GM23338 (cell line): ENCODE data around the gene NCKAP5. TPM values are rescaled to one million over a fixed set of nuclear protein-coding genes. Genes with fewer than 3 reads are reported as not detected.

Source experiments
- ATAC-seq: fragments of 200-7000 bp; cut with Tn5 transposase; 3 replicates; pipeline ENCODE4 v1.9.1; 2020
- DNase-seq: peaks from one replicate; pipeline ENCODE4 v3.0.0-alpha.2; 2015; ENCODE audit warnings: low spot score
- H2AFZ ChIP-seq: fragments of 200-600 bp; sonication (generic); 2 replicates; pipeline ENCODE4 v1.8.0; 2016; ENCODE audit warnings: antibody characterized with exemption, mild to moderate bottlenecking, moderate library complexity
- H3F3A ChIP-seq: fragments of 200-600 bp; sonication (generic); replicated peaks from 2 replicates; pipeline ENCODE4 v1.8.0; 2017; ENCODE audit warnings: antibody characterized with exemption, mixed run types, low read depth
- H3K27ac ChIP-seq: fragments of 200-600 bp; sonication (generic); 2 replicates; pipeline ENCODE4 v1.6.1; 2016; ENCODE audit warnings: low read depth
- H3K27me3 ChIP-seq: fragments of 200-600 bp; sonication (generic); 2 replicates; pipeline ENCODE4 v1.8.0; 2016; ENCODE audit warnings: mild to moderate bottlenecking, mixed run types, moderate library complexity; ENCODE audit not compliant: insufficient read depth
- H3K36me3 ChIP-seq: fragments of 200-600 bp; sonication (generic); 2 replicates; pipeline ENCODE4 v1.8.0; 2016; ENCODE audit warnings: mild to moderate bottlenecking; ENCODE audit not compliant: insufficient read depth
- H3K4me1 ChIP-seq: fragments of 200-600 bp; sonication (generic); 2 replicates; pipeline ENCODE4 v1.8.0; 2016; ENCODE audit warnings: mild to moderate bottlenecking, moderate library complexity; ENCODE audit not compliant: insufficient read depth
- H3K4me2 ChIP-seq: fragments of 200-600 bp; sonication (generic); 2 replicates; pipeline ENCODE4 v1.7.1; 2017; ENCODE audit warnings: mixed run types
- H3K4me3 ChIP-seq: fragments of 200-600 bp; sonication (generic); 2 replicates; pipeline ENCODE4 v1.6.1; 2016; ENCODE audit warnings: mixed run types
- H3K79me2 ChIP-seq: fragments of 200-600 bp; sonication (generic); replicated peaks from 2 replicates; pipeline ENCODE4 v1.8.0; 2017; ENCODE audit warnings: mild to moderate bottlenecking; ENCODE audit not compliant: insufficient read depth
- H3K9me2 ChIP-seq: fragments of 200-600 bp; sonication (generic); 2 replicates; pipeline ENCODE4 v1.8.0; 2017; ENCODE audit not compliant: insufficient read depth
- H4K20me1 ChIP-seq: fragments of 200-600 bp; sonication (generic); replicated peaks from 2 replicates; pipeline ENCODE4 v1.8.0; 2017; ENCODE audit warnings: mild to moderate bottlenecking; ENCODE audit not compliant: insufficient read depth
- H3K27ac Mint-ChIP-seq: 2 replicates; pipeline ENCODE4 v1.8.0; 2020; ENCODE audit warnings: inconsistent platforms, mild to moderate bottlenecking, moderate library complexity, mixed read lengths
- H3K27me3 Mint-ChIP-seq: 3 replicates; pipeline ENCODE4 v1.8.0; 2022; ENCODE audit warnings: low read depth, mild to moderate bottlenecking, moderate library complexity, mixed read lengths, inconsistent platforms; ENCODE audit not compliant: insufficient read depth, poor library complexity
- H3K36me3 Mint-ChIP-seq: 3 replicates; pipeline ENCODE4 v1.8.0; 2021; ENCODE audit warnings: low read depth, mild to moderate bottlenecking, inconsistent platforms, moderate library complexity, mixed read lengths
- H3K4me1 Mint-ChIP-seq: 3 replicates; pipeline ENCODE4 v1.8.0; 2020; ENCODE audit warnings: mild to moderate bottlenecking, inconsistent platforms, mixed read lengths
- H3K4me3 Mint-ChIP-seq: 3 replicates; pipeline ENCODE4 v1.8.0; 2021; ENCODE audit warnings: moderate library complexity, mild to moderate bottlenecking, inconsistent platforms, mixed read lengths
- H3K9me3 Mint-ChIP-seq: 3 replicates; pipeline ENCODE4 v1.8.0; 2020; ENCODE audit warnings: moderate library complexity, mild to moderate bottlenecking, inconsistent platforms, mixed read lengths
- CREB1 ChIP-seq: fragments of 250-450 bp; sonication (Bioruptor Pico); IDR thresholded peaks from 2 replicates; pipeline ENCODE4 v1.5.0; 2020; ENCODE audit warnings: low read depth, mild to moderate bottlenecking, moderate library complexity
- ETS1 ChIP-seq: IDR thresholded peaks from 2 replicates; pipeline ENCODE4 v1.6.1; 2016; ENCODE audit warnings: antibody characterized with exemption
- EZH2 ChIP-seq: fragments of 200-600 bp; sonication (generic); IDR thresholded peaks from one replicate; pipeline ENCODE4 v1.8.0; 2017; ENCODE audit warnings: antibody characterized with exemption, mild to moderate bottlenecking, low read depth; ENCODE audit not compliant: unreplicated experiment
- JUNB ChIP-seq: IDR thresholded peaks from one replicate; pipeline ENCODE4 v1.6.1; 2016; ENCODE audit warnings: antibody characterized with exemption; ENCODE audit not compliant: unreplicated experiment
- POLR2AphosphoS5 ChIP-seq: IDR thresholded peaks from 2 replicates; pipeline ENCODE4 v1.6.1; 2016; ENCODE audit warnings: antibody characterized with exemption, low read depth
- REST ChIP-seq: IDR thresholded peaks from one replicate; pipeline ENCODE4 v1.6.1; 2018; ENCODE audit warnings: antibody characterized with exemption; ENCODE audit not compliant: unreplicated experiment
- STAT1 ChIP-seq: IDR thresholded peaks from one replicate; pipeline ENCODE4 v1.6.1; 2016; ENCODE audit warnings: antibody characterized with exemption; ENCODE audit not compliant: unreplicated experiment
- ZNF114 ChIP-seq: fragments of 250-450 bp; sonication (Bioruptor Pico); IDR thresholded peaks from 2 replicates; pipeline ENCODE4 v1.5.0; 2020; ENCODE audit warnings: mild to moderate bottlenecking, moderate library complexity
- ZNF331 ChIP-seq: fragments of 250-450 bp; sonication (Bioruptor Pico); IDR thresholded peaks from 2 replicates; pipeline ENCODE4 v1.5.0; 2020; ENCODE audit warnings: low read depth, mild to moderate bottlenecking, moderate library complexity
- polyA plus RNA-seq: library from polyadenylated mRNA; unstranded; fragments of >200 nt; fragmentation: Nextera tagmentation; extraction: Ambion mirVana; gene quantifications from 2 replicates; pipeline ENCODE4 v1.2.1, GENCODE V29; 2016
- total RNA-seq: library from RNA; depleted of rRNA; stranded (reverse); fragments of >200 nt; shearing (Covaris generic); gene quantifications from 2 replicates; pipeline ENCODE4 v1.2.3, GENCODE V29; 2014

NCKAP5 gene
- total and polyA plus RNA-seq, 2 experiments from 2014 or later, result 0.34 to 0.73 TPM

GRCh38 chr2:133109772-133110171, 458.5 kb downstream of the NCKAP5 start:
- Mint-ChIP-seq H3K9me3 (no peaks in the 10 kb centered on the region), H3K36me3 (no peaks in the 10 kb centered on the region), H3K27me3 (no peaks in the 10 kb centered on the region), H3K4me3 (no peak overlapping the region), H3K27ac (no peak overlapping the region), H3K4me1 (no peaks in the 10 kb centered on the region)
- no peak overlapping the region for H2AFZ ChIP-seq
- no peaks in the 10 kb centered on the region for H3K27me3 ChIP-seq
- H3K27ac ChIP-seq, result no peak overlapping the region
- no peaks in the 10 kb centered on the region for H4K20me1 ChIP-seq
- no peaks in the 10 kb centered on the region for H3K36me3 ChIP-seq
- H3K79me2 ChIP-seq, result no peaks in the 10 kb centered on the region
- ATAC-seq (no peak), DNase-seq (no peak)
- no peak for TF ChIP-seq STAT1
- H3K4me2 ChIP-seq, result no peak overlapping the region
- H3K4me1 ChIP-seq, result no peaks in the 10 kb centered on the region
- H3K9me2 ChIP-seq, result no peaks in the 10 kb centered on the region
- H3K4me3 ChIP-seq, result no peak overlapping the region
- no peaks in the 10 kb centered on the region for H3F3A ChIP-seq

GRCh38 chr2:133107058-133107815, 461.0 kb downstream of the NCKAP5 start:
- Mint-ChIP-seq H3K9me3 (no peaks in the 10 kb centered on the region), H3K36me3 (no peaks in the 10 kb centered on the region), H3K27me3 (no peaks in the 10 kb centered on the region), H3K27ac (no peak overlapping the region), H3K4me3 (no peak overlapping the region), H3K4me1 (no peaks in the 10 kb centered on the region)
- Histone ChIP-seq H3K4me2 (no peak overlapping the region), H2AFZ (no peak overlapping the region), H3K4me1 (no peaks in the 10 kb centered on the region), H3F3A (no peaks in the 10 kb centered on the region), H3K27me3 (no peaks in the 10 kb centered on the region), H3K4me3 (no peak overlapping the region), H3K27ac (no peak overlapping the region), H3K9me2 (no peaks in the 10 kb centered on the region), H3K79me2 (no peaks in the 10 kb centered on the region), H3K36me3 (no peaks in the 10 kb centered on the region), H4K20me1 (no peaks in the 10 kb centered on the region)
- ATAC-seq (no peak), DNase-seq (no peak)
- no peak for TF ChIP-seq ZNF114
- peak; percentile 10 for TF ChIP-seq REST

GRCh38 chr2:133104871-133105270, 463.4 kb downstream of the NCKAP5 start:
- Histone ChIP-seq H3K4me2 (no peak overlapping the region), H3K27ac (no peak overlapping the region), H2AFZ (no peak overlapping the region), H3K27me3 (no peaks in the 10 kb centered on the region), H3K4me3 (no peak overlapping the region), H3K9me2 (no peaks in the 10 kb centered on the region), H3F3A (no peaks in the 10 kb centered on the region), H3K79me2 (no peaks in the 10 kb centered on the region), H4K20me1 (no peaks in the 10 kb centered on the region), H3K4me1 (no peaks in the 10 kb centered on the region), H3K36me3 (no peaks in the 10 kb centered on the region)
- no peak for ATAC-seq
- no peaks in the 10 kb centered on the region for H3K9me3 Mint-ChIP-seq
- no peaks in the 10 kb centered on the region for H3K4me1 Mint-ChIP-seq
- H3K36me3 Mint-ChIP-seq, result no peaks in the 10 kb centered on the region
- no peak overlapping the region for H3K4me3 Mint-ChIP-seq
- no peak overlapping the region for H3K27ac Mint-ChIP-seq
- DNase-seq, result no peak
- no peaks in the 10 kb centered on the region for H3K27me3 Mint-ChIP-seq
- TF ChIP-seq ETS1 (no peak), JUNB (no peak), CREB1 (CRISPR knock-in tag) (no peak), ZNF331 (CRISPR knock-in tag) (no peak), POLR2AphosphoS5 (no peak), ZNF114 (no peak), EZH2 (no peak)
